Type B pancreatic cell (in vitro differentiated cells): ENCODE data around the gene HOXA4. TPM values are rescaled to one million over a fixed set of nuclear protein-coding genes. Genes with fewer than 3 reads are reported as not detected.

Experiments
- DNase-seq: peaks from one replicate; pipeline ENCODE4 v3.0.0; 2021; ENCODE audit warnings: mixed read lengths; ENCODE audit not compliant: unreplicated experiment; ENCODE audit errors: extremely low spot score
- H3K27ac Mint-ChIP-seq: 2 replicates; pipeline ENCODE4 v1.8.0; 2021; ENCODE audit warnings: mild to moderate bottlenecking, mixed read lengths
- H3K27me3 Mint-ChIP-seq: 2 replicates; pipeline ENCODE4 v1.8.0; 2021; ENCODE audit warnings: mixed read lengths
- H3K36me3 Mint-ChIP-seq: 2 replicates; pipeline ENCODE4 v1.8.0; 2021; ENCODE audit warnings: mixed read lengths
- H3K4me1 Mint-ChIP-seq: one replicate; pipeline ENCODE4 v1.8.0; 2021; ENCODE audit warnings: mixed read lengths; ENCODE audit not compliant: unreplicated experiment
- H3K4me3 Mint-ChIP-seq: 2 replicates; pipeline ENCODE4 v1.8.0; 2021; ENCODE audit warnings: mild to moderate bottlenecking, mixed read lengths
- H3K9me3 Mint-ChIP-seq: 2 replicates; pipeline ENCODE4 v1.8.0; 2021; ENCODE audit warnings: mixed read lengths
- total RNA-seq: library from RNA; stranded (reverse); gene quantifications from 2 replicates; pipeline ENCODE4 v1.2.1, GENCODE V29; 2021; ENCODE audit warnings: low replicate concordance
- TF ChIP-seq, protein P1 (sequence below): fragments of 200-600 bp; sonication (generic); conservative IDR thresholded peaks from 2 replicates; pipeline ENCODE4 v1.5.0; 2021; ENCODE audit warnings: antibody characterized with exemption, mild to moderate bottlenecking

The HOXA4 gene
- total RNA-seq, 1 donor from 2014 or later: 28.5 TPM

DNA sequence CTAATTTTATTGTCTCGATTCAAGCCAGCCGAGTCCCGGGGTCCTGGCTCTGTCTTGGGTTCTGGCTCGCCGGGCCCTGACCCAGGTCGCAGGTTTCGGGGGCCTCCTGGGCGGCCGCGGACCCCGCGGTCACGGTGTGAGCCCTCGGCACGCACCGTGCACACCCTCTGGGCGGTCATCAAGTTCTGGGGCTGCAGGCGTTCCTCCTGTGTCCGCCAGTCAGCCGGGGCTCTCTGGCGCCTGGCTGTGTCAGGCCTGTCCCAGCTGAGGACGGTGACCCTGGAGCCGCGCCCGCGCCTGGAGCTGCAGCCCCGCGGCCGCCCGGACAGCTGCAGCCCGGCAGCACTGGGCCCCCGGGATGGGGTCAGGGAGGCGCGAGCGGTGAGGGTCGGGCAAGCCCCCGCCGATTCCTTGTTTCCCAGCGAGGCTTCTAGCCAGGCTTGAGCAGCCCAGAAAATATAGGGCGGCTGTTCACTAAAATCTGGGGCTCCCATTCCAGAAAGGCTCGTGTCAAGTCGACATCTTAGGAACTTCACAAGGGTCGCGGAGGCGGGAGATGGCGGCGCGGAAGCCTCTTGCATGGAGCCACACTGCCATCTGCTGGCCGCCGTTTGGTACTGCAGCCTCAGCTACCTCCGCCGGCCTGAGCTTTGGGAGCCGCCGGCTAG is 30.1 kb upstream of the HOXA4 start:
- Mint-ChIP-seq H3K9me3 (peaks cover 5% of the 10 kb centered on the region), H3K4me3 (peak overlapping the region; percentile 83), H3K27me3 (peaks cover 88% of the 10 kb centered on the region), H3K4me1 (peaks cover 16% of the 10 kb centered on the region), H3K27ac (no peak overlapping the region), H3K36me3 (peaks cover 4% of the 10 kb centered on the region)
- TF ChIP-seq, protein P1, sequence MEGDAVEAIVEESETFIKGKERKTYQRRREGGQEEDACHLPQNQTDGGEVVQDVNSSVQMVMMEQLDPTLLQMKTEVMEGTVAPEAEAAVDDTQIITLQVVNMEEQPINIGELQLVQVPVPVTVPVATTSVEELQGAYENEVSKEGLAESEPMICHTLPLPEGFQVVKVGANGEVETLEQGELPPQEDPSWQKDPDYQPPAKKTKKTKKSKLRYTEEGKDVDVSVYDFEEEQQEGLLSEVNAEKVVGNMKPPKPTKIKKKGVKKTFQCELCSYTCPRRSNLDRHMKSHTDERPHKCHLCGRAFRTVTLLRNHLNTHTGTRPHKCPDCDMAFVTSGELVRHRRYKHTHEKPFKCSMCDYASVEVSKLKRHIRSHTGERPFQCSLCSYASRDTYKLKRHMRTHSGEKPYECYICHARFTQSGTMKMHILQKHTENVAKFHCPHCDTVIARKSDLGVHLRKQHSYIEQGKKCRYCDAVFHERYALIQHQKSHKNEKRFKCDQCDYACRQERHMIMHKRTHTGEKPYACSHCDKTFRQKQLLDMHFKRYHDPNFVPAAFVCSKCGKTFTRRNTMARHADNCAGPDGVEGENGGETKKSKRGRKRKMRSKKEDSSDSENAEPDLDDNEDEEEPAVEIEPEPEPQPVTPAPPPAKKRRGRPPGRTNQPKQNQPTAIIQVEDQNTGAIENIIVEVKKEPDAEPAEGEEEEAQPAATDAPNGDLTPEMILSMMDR: peak; percentile 99
- DNase-seq: peak; percentile 93

DNA sequence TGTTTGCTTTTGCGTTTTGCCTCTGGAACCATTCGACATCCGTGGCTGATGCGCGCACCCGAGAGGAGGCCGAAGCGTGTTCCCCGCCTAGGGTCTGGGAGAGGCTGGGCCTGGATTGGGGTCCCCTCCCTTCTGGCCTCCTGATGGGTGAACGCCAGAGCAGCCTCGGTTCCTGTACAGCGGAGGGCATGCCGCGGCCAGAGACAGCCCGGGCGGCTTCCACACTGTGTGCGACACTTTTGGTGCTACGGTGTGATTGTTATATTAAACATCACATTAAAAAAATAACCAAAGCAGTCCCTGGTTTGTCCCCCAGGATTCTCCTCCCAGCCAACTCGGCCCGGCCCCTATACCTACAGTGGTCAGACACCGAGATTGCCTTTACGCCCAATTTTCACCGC is 29.6 kb upstream of the HOXA4 start:
- peaks cover 5% of the 10 kb centered on the region for H3K9me3 Mint-ChIP-seq
- no peak overlapping the region for H3K27ac Mint-ChIP-seq
- peaks cover 14% of the 10 kb centered on the region for H3K4me1 Mint-ChIP-seq
- H3K27me3 Mint-ChIP-seq: peaks cover 90% of the 10 kb centered on the region
- H3K4me3 Mint-ChIP-seq: peak overlapping the region; percentile 69
- TF ChIP-seq, protein P1: no peak
- DNase-seq: no peak
- peaks cover 4% of the 10 kb centered on the region for H3K36me3 Mint-ChIP-seq

DNA sequence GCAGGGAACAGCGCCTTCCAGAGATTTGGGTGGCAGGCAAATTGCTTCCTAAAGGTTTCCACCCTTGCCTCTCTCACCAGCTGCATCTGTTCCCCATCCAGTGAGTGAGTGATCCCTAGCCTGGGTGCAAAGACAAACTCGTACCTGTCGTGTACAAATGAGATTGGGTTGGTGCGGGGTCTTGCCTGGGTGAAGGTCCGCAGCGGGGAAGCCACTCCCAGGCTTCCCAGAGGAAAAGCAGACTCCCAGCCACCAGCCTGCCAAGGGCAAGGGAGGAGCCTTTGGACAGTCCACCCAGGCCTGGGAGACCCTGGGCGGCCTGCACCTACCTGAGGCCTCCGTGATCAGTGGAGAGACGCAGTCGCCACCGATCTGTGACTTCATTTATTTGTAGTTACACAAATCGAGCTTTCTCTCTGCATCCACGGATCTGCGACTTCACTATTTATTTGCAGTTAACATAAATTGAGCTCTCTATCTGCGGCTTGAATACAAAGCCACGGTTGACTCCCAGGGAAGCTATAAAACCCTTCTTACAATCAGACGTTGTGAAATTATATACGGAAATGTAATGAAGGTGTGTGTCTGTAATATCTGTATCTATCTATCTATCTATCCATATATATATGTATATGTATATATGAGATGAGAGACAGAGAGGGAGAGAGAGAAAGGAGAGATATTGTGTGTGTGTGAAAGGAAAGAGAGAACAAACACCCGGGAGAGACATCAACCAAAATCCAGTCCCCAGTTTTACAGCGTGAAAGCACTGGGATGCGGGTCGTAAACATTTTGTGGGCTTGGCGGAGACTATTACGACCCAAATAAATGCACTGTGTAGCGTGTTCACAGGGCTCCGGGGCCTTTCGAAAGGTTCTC is 28.9 kb upstream of the HOXA4 start:
- TF ChIP-seq, protein P1: no peak
- no peak overlapping the region for H3K27ac Mint-ChIP-seq
- peaks cover 92% of the 10 kb centered on the region for H3K27me3 Mint-ChIP-seq
- H3K36me3 Mint-ChIP-seq: peaks cover 7% of the 10 kb centered on the region
- peaks cover 19% of the 10 kb centered on the region for H3K4me1 Mint-ChIP-seq
- no peak for DNase-seq
- peak overlapping the region; percentile 70 for H3K4me3 Mint-ChIP-seq
- H3K9me3 Mint-ChIP-seq: peaks cover 5% of the 10 kb centered on the region

DNA sequence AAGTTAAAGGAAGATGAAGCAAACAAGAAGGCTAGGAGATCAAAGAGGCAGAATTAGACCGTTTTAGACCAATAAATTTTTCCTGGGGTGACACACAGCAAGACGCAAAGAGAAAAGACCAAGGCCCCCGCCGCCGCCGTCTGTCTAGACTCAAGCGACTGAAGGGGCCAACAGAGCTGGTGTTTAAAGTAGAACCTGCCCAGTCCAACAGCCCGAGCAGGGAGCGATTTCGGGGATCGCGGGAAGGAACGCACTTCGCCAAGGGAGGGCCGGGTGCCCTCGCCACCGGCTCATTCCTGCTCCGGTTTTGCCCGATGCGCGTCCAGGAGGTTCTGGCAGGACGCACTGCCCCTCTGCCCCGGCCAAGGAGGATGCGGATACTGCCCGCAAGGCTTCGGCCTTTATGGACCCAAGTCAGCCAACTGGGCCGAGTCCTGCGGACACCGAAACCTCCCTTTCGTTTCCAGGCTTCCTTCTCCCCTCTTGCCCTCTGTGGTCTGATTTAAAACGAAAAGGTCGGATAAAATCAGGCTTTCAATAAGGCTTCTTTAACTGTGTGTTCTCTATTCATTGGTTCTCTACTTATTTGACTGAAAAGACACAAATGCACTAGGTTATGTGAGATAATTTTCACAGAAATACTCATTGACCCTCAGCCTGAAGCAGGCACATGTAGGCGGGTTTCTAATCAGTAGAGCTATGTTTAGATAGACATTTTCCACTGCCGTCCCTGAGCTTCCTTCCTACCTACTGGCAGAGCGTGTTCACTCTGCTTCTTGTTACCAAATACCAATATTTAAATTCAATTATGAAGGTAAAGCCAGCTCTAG is 28.1 kb upstream of the HOXA4 start:
- peaks cover 13% of the 10 kb centered on the region for H3K4me1 Mint-ChIP-seq
- H3K36me3 Mint-ChIP-seq: peaks cover 8% of the 10 kb centered on the region
- H3K4me3 Mint-ChIP-seq: peak overlapping the region; percentile 84
- peaks cover 92% of the 10 kb centered on the region for H3K27me3 Mint-ChIP-seq
- no peak for DNase-seq
- TF ChIP-seq, protein P1: no peak
- peak overlapping the region; percentile 1 for H3K27ac Mint-ChIP-seq
- peaks cover 5% of the 10 kb centered on the region for H3K9me3 Mint-ChIP-seq

DNA sequence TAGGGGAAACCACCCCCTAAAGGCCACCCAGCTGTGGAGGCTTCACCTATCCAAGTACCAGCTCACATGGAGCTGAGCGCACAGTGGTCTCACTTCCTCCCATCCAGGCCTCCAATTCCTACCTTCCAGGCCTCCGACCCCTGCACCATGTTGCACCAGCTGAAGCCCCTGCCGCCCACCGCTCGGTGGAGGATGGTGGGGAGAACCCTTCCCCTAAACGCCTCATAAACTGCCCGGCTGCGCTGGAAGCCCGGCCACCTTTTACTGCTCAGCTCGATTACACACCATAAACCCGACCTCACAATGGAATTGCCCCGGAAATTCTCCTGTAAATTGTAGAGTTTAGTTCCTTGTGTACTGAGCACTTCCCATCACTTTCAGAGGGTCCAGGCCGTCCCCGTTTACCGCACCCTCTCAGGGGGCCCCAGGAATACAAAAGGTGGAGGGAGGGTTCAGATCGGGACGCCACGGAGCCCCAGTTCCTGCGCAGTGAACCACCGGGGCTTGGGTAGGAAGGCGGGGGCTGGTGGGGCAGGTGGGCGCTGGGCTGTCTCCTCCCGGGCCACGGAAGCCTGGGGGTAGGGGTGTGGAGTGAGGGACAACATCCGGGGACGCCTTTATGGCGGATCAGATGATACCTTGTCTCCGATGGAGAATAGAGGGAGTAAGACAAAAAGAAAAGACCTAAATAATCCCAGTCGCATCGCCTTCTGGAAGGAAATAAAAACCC is 27.3 kb upstream of the HOXA4 start:
- no peak overlapping the region for H3K27ac Mint-ChIP-seq
- peaks cover 13% of the 10 kb centered on the region for H3K36me3 Mint-ChIP-seq
- TF ChIP-seq, protein P1: no peak
- no peak for DNase-seq
- H3K9me3 Mint-ChIP-seq: peaks cover 5% of the 10 kb centered on the region
- H3K4me1 Mint-ChIP-seq: peaks cover 13% of the 10 kb centered on the region
- peak overlapping the region; percentile 84 for H3K4me3 Mint-ChIP-seq
- peaks cover 91% of the 10 kb centered on the region for H3K27me3 Mint-ChIP-seq
